Duodenal mucosa (tissue), 2 donors: ENCODE results near the gene SNX10.

ENCODE experiments used
- H3K27ac ChIP-seq: one replicate; pipeline ENCODE4 v1.7.0; 2013; ENCODE audit warnings: low read depth, low read length
- H3K27me3 ChIP-seq, 2 donors: one replicate each; pipeline ENCODE4 v1.7.0; 2013; ENCODE audit warnings: low read length in 2 of 2, control low read depth in 1 of 2; ENCODE audit not compliant: insufficient read depth in 2 of 2, control insufficient read depth in 1 of 2
- H3K36me3 ChIP-seq, 2 donors: one replicate each; pipeline ENCODE4 v1.7.0; 2013; ENCODE audit warnings: low read length in 2 of 2, control low read depth in 1 of 2; ENCODE audit not compliant: insufficient read depth in 2 of 2, control insufficient read depth in 1 of 2
- H3K4me1 ChIP-seq, 2 donors: one replicate each; pipeline ENCODE4 v1.7.0; 2013; ENCODE audit warnings: low read length in 2 of 2, control low read depth in 1 of 2; ENCODE audit not compliant: insufficient read depth in 2 of 2, control insufficient read depth in 1 of 2
- H3K4me3 ChIP-seq, 2 donors: one replicate each; pipeline ENCODE4 v1.7.0; 2013; ENCODE audit warnings: low read length in 2 of 2, low read depth in 1 of 2
- H3K9ac ChIP-seq, 2 donors: one replicate each; pipeline ENCODE4 v1.7.0; 2013; ENCODE audit warnings: low read length in 2 of 2, low read depth in 1 of 2
- H3K9me3 ChIP-seq, 2 donors: one replicate each; pipeline ENCODE4 v1.7.0; 2013; ENCODE audit warnings: low read length in 2 of 2, control low read depth in 1 of 2; ENCODE audit not compliant: control insufficient read depth in 1 of 2

Gene SNX10

GRCh38 chr7:26295586-26295985 is 3.9 kb downstream of the SNX10 start:
- Histone ChIP-seq H3K9me3 (no peaks in the 10 kb centered on the region), H3K27ac (no peak overlapping the region), H3K4me1 (peaks cover 3 to 9% of the 10 kb centered on the region in 2 donors), H3K36me3 (no peaks in the 10 kb centered on the region), H3K27me3 (no peaks in the 10 kb centered on the region), H3K4me3 (no peak overlapping the region), H3K9ac (no peak overlapping the region)

GRCh38 chr7:26298472-26299058 is 6.9 kb downstream of the SNX10 start:
- no peak overlapping the region for H3K4me3 ChIP-seq
- no peaks in the 10 kb centered on the region for H3K27me3 ChIP-seq
- no peaks in the 10 kb centered on the region for H3K9me3 ChIP-seq
- H3K9ac ChIP-seq = no peak overlapping the region
- peaks cover 3 to 4% of the 10 kb centered on the region in 2 donors for H3K4me1 ChIP-seq
- no peaks in the 10 kb centered on the region for H3K36me3 ChIP-seq
- no peak overlapping the region for H3K27ac ChIP-seq

GRCh38 chr7:26305090-26305868 is 13.6 kb downstream of the SNX10 start:
- Histone ChIP-seq H3K27me3 (no peaks in the 10 kb centered on the region), H3K36me3 (no peaks in the 10 kb centered on the region), H3K9ac (no peak overlapping the region), H3K27ac (no peak overlapping the region), H3K4me3 (no peak overlapping the region), H3K4me1 (no peaks in the 10 kb centered on the region), H3K9me3 (no peaks in the 10 kb centered on the region)

GRCh38 chr7:26305869-26306665 is 14.4 kb downstream of the SNX10 start:
- Histone ChIP-seq H3K9me3 (no peaks in the 10 kb centered on the region), H3K27ac (no peak overlapping the region), H3K4me1 (no peaks in the 10 kb centered on the region), H3K27me3 (no peaks in the 10 kb centered on the region), H3K9ac (no peak overlapping the region), H3K36me3 (no peaks in the 10 kb centered on the region), H3K4me3 (no peak overlapping the region)

GRCh38 chr7:26306790-26307189 is 15.1 kb downstream of the SNX10 start:
- no peak overlapping the region for H3K9ac ChIP-seq
- no peaks in the 10 kb centered on the region for H3K27me3 ChIP-seq
- H3K36me3 ChIP-seq = no peaks in the 10 kb centered on the region
- H3K4me3 ChIP-seq = no peak overlapping the region
- no peaks in the 10 kb centered on the region for H3K9me3 ChIP-seq
- H3K27ac ChIP-seq = no peak overlapping the region
- no peaks in the 10 kb centered on the region for H3K4me1 ChIP-seq

GRCh38 chr7:26307226-26307625 is 15.6 kb downstream of the SNX10 start:
- no peaks in the 10 kb centered on the region for H3K4me1 ChIP-seq
- no peak overlapping the region for H3K27ac ChIP-seq

GRCh38 chr7:26307791-26308190 is 16.1 kb downstream of the SNX10 start:
- H3K36me3 ChIP-seq = no peaks in the 10 kb centered on the region
- H3K27ac ChIP-seq = no peak overlapping the region
- H3K27me3 ChIP-seq = no peaks in the 10 kb centered on the region
- no peak overlapping the region for H3K4me3 ChIP-seq
- H3K9ac ChIP-seq = no peak overlapping the region
- no peaks in the 10 kb centered on the region for H3K4me1 ChIP-seq
- H3K9me3 ChIP-seq = no peaks in the 10 kb centered on the region

More at GRCh38 chr7:26307226-26307625, 15.6 kb downstream of the SNX10 start:
- Histone ChIP-seq H3K9ac (no peak overlapping the region), H3K9me3 (no peaks in the 10 kb centered on the region), H3K27me3 (no peaks in the 10 kb centered on the region), H3K36me3 (no peaks in the 10 kb centered on the region), H3K4me3 (no peak overlapping the region)

- Histone ChIP-seq H3K4me3 (no peak overlapping the region), H3K27ac (no peak overlapping the region), H3K36me3 (no peaks in the 10 kb centered on the region), H3K27me3 (no peaks in the 10 kb centered on the region), H3K9me3 (no peaks in the 10 kb centered on the region), H3K4me1 (no peaks in the 10 kb centered on the region), H3K9ac (no peak overlapping the region)
Observed at GRCh38 chr7:26308551-26308950, 16.9 kb downstream of the SNX10 start.

GRCh38 chr7:26309089-26309488 is 17.4 kb downstream of the SNX10 start:
- H3K9me3 ChIP-seq = no peaks in the 10 kb centered on the region
- H3K27ac ChIP-seq = no peak overlapping the region
- no peak overlapping the region for H3K9ac ChIP-seq
- H3K4me3 ChIP-seq = no peak overlapping the region
- H3K4me1 ChIP-seq = no peaks in the 10 kb centered on the region
- H3K36me3 ChIP-seq = no peaks in the 10 kb centered on the region
- H3K27me3 ChIP-seq = no peaks in the 10 kb centered on the region

- no peak overlapping the region for H3K4me3 ChIP-seq
- no peaks in the 10 kb centered on the region for H3K27me3 ChIP-seq
- H3K4me1 ChIP-seq = no peaks in the 10 kb centered on the region
- no peak overlapping the region for H3K9ac ChIP-seq
- no peaks in the 10 kb centered on the region for H3K9me3 ChIP-seq
- H3K36me3 ChIP-seq = no peaks in the 10 kb centered on the region
- H3K27ac ChIP-seq = no peak overlapping the region
Observed at GRCh38 chr7:26311798-26312197, 20.1 kb downstream of the SNX10 start.
